HG03565 (cell line): ENCODE data around the gene CD40LG.

Experiments
- ATAC-seq: cut with Tn5 transposase; IDR thresholded peaks from one replicate; pipeline ENCODE4 v1.9.1; 2021; ENCODE audit warnings: mild to moderate bottlenecking, moderate library complexity; ENCODE audit not compliant: unreplicated experiment

The CD40LG gene

DNA sequence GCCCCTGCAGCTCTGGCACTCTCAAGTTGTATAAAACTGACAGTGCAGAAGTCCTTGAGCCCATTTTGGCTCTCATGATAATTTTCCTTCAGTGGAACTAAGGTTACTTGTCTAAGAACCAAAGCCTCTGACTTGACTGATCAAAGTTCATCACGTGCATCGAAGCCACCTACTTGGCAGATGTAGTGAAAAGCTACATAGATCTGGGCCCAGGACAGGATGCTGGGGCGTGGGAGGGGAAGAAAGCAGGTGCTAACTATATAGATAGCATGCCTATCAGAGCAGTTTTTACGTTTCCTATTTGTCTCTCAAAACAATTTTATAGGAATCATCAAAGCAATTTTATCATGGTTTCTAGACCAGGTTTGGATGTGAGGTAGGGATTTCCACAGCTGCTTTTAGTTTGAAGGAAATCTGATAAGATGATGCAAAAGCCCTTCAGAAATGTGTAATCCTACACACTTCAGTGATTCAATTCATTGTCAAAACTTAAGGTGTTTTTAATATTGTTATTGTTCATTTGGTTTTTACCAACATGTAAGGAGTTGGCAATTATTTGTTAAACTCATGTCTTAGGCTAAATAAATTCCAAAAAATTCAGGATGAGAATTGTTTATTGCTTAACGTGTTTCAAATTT is 1.2 kb upstream of the CD40LG start:
- ATAC-seq: no peak

DNA sequence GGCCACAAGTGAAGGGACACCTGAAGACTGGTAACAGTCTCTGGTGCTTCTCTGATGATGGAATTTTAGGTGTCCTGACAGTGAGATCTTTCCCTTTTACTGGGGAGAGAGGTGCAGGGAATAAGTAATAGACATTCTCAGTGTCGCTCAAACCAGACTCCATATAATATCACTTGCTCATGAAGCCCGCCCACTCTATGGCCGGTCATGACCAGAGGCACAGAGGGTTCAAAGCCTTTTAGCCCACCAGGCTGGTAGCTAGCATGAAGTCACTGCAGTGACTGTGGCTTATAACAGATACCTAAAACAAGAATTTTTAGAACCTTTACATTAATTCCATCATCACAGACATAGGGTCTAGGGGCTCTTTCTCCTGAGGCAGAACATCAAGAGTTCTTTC is 2.9 kb downstream of the CD40LG start:
- no peak for ATAC-seq

DNA sequence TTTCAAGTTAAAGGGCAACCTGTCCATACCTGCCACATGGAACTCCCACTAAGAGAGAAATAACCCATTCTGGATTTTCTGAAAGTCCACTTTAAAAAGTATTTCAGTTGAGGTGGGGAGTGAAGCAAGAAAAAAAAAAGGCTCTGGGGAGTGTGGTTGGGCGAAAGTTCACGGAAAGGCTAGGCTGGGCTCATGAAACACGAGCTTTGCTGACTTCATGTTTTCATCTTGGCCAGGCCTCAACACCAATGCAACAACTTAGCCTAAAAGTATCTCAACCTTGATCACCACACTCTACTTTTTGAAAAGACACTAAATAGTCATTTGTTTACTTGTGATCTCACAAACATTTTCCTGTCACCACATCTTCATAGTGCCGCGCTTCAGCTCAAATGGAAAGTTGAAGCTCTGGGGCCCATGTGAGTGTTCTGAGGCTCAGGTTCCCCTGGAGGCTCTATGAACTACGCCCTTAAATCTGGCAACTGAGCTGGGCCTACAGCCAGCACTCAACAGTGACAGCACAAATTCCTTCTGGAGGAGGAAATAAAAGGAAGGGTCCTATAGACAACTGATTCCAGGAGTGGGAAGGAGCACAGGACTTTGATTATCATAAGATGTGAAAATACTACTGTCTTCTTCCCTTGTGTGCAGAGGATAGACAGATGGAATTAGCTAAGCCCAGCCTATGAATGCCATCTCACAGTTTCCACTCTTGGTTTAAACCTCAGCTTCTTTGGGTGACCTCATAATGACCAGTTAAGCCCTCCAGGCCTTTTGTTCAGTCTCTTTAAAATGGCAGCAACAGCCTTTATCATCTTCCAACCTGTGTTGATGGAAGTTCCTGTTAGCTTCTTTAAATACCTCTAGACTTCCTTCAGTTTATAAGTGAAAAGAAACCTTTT is 5.1 kb downstream of the CD40LG start:
- no peak for ATAC-seq

DNA sequence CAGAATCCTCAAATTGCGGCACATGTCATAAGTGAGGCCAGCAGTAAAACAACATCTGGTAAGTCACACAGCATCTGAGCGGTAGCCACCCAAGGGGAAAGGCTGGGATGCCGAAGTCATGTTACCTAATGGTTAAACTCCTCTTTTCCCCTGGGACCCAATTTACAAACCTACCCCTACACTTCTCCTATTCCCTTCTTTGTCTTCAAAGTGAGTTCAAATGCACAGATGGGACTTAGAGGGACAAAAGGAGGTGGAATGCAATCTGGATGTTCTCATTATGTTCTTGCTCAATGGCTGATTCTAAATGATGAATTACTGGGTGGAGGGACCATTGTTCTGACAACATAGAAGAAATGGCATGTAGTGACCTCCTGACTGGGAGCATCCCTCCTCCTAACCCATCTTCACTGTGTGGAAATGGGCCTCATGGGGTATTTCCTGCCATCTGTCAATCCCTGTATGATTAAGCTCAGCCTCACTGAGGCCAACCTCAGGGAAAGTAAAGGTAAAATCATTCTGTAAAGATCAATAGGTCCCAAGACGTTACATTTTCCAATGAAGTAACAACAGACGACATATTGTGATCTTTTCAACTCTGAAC is 8.5 kb downstream of the CD40LG start:
- no peak for ATAC-seq

DNA sequence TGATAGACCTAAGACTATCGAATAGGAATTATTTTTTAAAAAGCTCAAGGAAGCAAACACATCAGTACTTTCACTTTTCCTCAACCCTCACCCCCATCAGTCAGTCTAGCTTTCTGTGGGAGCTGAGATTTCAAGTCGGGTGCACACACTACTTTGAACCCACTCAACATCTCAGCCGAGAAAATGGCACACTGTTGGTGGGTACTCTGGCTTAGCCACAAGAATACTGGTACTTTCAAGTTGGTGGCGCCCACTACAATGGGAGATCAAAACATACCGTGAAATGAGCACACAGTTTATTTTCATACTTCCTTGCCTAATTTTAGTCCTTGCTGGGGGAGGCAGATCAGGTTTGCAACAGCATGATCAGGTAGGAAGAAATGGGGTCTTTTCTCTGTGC is 10.2 kb downstream of the CD40LG start:
- no peak for ATAC-seq

DNA sequence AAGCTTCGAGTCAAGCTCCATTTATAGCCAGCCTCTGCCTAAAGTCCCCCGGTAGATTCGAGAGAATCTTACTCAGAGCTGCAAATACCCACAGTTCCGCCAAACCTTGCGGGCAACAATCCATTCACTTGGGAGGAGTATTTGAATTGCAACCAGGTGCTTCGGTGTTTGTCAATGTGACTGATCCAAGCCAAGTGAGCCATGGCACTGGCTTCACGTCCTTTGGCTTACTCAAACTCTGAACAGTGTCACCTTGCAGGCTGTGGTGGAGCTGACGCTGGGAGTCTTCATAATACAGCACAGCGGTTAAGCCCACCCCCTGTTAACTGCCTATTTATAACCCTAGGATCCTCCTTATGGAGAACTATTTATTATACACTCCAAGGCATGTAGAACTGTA is 11.2 kb downstream of the CD40LG start:
- no peak for ATAC-seq

DNA sequence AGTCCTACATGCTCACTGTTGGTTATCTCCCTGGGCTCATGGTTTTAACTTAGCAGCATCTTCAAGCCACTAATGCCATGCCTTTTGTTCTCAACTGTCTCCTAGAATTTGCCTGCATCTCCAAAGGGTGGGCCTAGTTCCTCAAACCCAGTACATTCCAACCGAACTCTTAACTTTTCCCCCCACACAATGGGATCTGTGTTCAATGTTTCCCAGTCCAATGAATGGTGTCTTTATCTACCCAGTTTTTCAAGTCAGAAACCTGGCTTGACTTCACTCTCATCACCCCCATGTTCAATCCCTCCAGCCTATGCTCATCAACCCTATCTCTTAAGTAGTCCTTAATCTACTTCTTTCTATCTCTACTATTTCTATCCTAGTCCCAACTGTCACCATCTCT is 12.9 kb downstream of the CD40LG start:
- ATAC-seq: no peak

DNA sequence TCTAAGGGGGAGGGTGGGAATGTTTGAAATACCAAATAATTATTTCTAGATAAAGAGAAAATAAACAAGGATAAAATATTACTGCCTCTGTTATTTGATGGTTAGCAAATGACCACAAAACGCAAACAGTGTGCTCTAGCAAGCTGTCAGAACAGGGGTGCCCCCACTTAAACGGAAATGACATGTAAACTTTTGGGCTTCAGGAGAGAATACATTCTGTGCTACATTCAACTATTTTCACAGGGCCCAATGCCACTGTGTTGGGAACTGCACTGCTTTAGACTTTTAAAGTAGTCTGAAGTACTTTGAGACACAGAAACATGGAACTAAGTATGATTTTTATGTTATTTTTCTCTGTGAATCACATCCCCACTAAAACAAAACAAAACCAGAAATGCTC is 14.1 kb downstream of the CD40LG start:
- ATAC-seq: no peak

DNA sequence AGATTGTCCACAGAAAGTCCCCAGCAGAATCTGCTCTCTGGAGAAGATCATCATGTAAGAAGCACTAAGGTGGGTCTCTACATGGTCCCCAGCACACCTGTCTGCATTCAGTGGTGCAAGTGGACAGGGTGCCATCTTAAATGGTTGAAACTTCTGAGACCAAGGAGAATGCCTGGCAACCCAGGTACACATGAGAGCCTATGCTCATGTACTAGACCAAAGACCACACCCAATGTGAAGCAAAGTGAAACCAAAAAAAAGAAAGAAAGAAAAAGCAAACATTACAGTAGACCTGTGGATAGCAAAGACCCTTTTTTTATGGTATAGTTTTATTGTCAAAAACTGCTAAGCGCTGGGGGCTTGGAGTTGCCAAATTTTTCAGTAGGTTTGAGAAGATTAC is 15.0 kb downstream of the CD40LG start:
- no peak for ATAC-seq

DNA sequence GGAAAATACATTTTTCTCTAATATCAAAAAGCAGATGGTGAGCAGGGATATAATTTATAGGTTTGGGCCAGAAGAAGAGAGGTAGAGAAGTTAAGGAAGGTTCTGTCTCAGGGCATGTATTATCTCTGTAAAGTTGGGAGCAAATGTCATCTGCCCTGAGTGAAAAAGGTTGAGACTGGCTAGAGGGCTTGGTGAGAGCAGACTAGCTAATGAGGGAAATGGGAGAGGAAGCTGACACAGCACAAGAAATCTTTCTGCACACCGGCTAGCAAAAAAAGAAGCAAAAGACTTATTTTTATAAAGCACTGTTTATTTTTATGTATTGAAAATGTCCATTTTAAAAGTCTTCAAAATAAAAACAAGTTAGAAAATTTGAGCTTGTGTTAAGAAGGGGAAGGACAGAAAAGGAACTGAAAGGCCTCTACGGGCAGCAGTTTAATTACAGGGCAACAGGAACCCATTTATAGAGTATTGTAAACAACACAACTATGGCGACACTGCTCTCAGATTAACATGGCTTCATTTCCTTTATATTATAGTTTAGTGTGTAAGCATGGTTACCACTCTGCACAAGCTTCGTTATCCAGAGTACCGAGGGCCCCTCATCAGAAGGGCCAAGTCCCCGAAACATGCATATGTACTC is 17.4 kb downstream of the CD40LG start:
- ATAC-seq: peak; percentile 54

DNA sequence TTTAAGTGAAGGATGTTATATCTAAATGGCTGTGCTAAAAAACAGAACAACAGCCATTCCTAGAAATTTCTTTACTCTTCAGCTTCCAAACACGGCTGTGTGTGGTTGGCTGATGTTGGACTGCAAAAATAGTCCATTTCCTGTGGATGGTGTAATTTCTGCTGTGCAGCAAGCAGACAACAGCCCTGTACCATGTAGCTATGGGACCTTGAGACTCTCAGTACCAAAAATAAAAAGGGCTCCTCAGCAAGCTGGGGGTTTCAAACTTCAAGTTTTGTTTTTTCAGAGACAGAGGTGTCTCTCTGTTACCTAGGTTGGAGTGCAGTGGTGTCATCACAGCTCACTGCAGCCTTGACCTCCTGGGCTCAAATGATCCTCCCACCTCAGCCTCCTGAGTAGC is 18.1 kb downstream of the CD40LG start:
- ATAC-seq: no peak

DNA sequence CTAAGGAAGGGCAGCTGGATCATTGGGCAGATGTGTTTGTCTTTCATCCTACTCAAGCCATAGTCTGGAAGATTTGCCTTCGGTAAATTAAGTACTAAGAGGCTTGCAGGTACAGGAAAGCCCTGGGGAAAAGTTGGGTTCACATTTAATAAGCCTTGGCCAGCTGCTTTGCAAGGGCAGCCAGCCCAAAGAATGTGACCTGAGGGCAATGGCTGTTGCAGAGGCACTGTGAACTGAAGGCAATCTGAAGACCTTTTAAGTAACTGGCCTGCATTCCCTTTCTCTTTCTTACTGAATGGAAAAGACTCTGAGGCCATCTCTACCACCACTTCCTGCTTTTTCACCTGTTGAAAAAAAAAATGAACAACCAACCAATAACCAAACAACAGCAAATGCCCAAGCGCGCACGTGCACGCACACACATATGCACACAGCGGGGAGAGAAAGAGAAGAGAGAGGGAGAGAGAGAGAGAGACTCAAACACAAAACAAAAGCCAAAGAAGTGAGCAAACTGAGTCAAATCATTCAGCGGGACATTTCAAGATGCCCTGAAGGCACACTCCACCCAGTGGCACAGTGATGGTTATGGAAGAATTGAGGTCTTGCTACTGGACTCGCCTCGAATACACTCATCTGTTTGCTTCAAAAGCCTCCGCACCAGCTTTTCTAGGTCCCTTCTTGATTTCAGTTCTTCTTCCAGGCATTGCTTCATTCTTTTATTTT is 19.6 kb downstream of the CD40LG start:
- no peak for ATAC-seq

DNA sequence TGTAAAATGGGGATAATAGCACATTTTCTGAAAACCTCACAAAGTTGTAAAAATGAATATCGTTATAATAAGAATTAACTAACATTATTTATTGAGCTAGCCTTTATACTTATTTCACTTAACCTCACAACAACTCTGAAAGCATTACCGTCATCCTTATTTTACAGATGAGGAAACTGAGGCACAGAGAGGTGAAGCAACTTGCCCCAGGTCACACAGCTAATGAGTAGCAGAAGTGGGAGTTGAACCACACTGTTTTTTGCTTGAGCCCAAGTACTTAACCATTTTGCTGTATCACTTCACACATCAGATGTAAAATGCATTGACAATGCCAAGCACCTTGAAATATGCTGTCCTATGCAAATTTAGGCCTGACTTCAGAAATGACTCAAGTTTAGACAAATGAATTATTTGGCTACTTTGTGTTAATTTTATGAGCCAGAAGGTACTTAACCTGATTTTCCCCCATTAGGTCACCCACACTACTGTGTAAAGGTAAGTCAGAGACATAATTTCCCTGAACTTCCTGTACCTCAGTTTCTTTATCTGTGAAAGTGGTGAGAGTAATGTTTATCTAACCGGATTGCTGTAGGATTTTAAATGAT is 23.1 kb downstream of the CD40LG start:
- ATAC-seq: peak; percentile 31

DNA sequence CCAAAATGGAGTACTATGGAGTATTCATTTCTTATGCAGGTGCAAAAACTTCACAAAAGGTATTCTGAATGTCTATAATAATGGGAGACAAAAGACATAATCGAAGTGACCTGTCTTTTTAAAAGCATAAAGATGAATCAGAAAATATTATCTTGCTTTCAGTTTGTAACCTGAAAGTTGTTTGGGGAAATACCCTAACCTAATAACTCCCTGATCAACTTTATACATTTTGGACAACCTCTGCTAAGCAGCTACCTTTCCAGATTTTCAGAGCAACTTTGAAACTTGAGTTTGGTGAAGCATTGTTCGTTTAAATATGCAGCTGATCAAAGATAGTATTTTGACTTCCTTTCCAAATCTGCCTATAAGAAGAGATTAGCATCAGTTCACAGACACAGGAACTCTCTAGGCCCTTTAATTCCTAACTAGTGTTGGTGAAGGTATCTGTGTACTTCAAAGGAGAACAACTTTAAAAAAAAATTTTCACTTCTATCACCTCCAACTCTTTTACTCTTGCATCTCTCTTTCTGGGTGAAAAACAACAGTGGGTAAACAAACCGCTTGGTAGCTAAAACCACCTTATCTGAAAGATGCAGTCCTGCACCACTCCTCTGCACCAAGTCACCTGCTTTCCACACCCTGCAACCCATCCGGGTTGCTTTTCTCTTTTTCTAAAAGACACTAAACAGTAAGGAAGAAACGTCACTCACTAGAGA is 26.5 kb downstream of the CD40LG start:
- ATAC-seq: no peak

DNA sequence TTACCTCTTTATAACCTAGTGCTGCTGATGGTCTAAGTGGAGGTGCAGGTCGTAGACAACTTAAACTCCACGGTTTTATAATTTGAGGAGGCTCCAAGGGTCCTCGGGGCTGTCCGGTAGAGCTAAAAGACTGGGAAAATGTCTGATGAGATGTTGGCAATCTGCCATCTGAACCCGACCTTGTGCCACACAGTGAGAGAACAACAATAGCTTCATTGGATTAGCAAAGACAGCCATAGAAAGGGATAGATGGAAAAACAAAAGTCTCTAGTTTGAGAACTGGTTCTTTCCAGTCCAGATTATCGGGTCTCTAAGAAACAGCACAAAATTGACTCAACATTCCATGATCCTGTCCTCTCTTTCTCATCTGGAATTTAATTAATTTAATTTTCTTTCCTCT is 31.6 kb downstream of the CD40LG start:
- no peak for ATAC-seq

DNA sequence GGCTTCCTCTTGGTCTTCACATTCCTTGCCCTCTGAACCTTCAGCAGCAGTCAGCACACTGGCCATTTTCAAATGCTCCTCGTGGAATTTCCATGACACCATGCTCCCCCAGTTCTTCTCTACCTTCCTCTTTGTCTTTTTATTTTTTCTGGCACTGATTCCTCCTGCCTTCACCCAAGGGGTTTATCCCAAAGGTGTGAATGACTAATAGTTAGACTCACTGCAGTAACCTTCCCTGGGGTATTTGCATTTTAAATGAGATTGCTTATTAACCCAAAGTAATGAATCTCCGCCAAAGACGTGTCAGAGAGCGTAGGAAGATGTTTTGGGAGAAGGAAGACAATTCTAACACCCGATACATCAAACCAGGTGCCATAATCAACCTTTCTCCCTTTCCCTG is 36.2 kb downstream of the CD40LG start:
- ATAC-seq: no peak

DNA sequence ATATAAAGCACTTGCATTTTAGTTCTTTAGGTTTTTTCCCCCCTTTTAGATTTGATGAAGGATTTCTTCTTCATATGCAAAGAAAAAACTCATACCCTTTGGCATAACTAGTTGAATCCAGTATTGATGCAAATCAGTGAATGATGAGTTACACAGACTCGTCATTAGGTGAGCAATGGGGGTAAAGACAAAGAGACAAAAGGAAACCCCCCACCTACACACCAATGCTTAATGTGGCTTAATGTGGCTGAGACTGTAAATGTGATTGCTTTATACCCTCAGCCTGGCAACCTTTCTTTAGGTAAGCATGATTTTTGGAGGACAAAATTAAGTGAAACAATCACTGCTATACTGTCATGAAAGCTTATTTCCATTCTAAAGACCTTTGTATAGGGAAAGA is 39.5 kb downstream of the CD40LG start:
- no peak for ATAC-seq

DNA sequence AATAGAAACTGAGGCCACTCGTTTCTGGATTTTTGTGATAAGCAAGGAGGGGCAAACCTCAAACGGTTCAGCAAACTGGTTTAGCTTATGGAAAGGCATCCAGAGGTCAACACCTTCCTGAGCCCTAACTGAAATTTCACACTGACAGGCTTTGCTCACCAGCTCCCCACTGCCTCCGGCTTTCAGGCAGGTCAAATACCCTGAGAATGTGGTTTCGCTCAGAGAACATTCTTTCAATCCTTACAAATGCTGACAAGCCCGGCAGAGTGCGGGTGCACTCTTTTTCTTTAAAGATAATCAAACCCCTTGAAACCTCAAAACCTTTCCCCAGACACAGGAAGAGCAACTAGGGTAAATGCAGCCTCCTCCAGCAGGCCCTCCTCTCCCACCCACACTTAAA is 41.5 kb downstream of the CD40LG start:
- ATAC-seq: peak; percentile 42

DNA sequence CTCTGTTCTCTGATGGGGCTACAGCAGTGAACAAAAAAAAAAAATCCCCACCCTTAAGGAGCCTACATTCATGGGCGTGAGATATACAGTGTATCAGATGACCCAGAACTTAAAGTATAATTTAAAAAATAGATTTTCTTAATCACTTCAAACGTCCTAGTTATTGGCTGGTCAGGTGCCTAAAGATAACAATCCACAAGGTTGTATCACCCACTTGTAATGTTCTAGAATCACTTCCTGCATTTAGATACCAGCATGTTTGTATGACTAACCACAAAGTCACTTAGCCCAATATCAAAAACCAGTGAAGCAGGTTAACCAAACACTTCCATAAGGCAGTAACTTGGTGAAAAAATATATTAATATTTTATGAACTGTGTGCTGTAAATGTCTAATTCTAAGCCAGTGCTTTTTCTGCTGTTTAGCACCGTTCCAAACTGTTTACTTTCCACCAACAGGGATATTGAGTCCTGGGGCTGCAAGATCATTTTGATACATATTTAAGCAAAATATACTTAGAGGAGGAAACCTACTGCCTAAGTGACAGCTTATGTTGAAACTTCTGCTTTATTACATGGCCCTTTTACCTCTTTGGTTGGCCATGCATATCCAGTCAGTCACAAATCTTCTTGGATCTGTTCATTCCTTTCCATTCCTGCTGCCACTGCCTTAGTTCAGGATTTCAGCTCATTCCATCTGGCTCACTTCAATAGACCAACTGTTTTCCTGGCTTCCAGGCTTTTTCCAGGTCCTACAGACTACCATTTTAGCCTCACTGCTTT is 43.3 kb downstream of the CD40LG start:
- ATAC-seq: no peak
